ENCODE measurements around the gene SLC22A17. TPM values are rescaled to one million over a fixed set of nuclear protein-coding genes. Genes with fewer than 3 reads are reported as not detected.

The SLC22A17 gene
- total and polyA plus RNA-seq, 2 of the 8 experiments (the other 6 are each of a cell fraction or from before 2014, with no cell fraction given) = 43.0 to 49.0 TPM

DNA sequence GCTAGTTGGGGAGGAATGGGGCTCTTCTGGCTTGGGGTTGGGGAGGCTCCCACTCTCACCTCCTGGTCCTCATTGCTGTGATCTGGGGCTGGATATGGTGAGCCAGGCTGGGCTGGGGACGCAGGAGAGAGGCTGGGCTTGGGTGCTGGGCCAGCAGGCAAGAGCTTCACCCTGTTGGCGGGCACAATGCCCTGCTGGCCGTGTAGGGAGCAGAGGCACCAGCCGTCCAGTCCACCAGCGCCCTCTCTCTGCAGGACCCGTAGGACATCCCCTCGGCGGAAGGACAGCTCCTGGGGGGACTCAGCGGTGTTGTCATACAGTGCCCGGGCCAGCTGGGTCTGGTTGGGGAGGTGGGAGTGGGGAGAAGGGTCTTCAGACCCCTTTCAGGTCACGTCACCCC, 7.8 kb upstream of the SLC22A17 start (continued):
- TF ChIP-seq SP2 (IDR thresholded peaks at IDR 0.05; ENCODE audit: low read length) (no peak), RFX5 (IDR thresholded peaks at IDR 0.05; ENCODE audit: borderline replicate concordance, low read depth, low read length) (no peak), TBP (IDR thresholded peaks at IDR 0.05; ENCODE audit: low read depth, low read length) (no peak), JUN (IDR thresholded peaks at IDR 0.05; ENCODE audit: low read depth, low read length) (no peak), CHD2 (IDR thresholded peaks at IDR 0.05; ENCODE audit: low read length) (no peak), CTCF (IDR thresholded peaks at IDR 0.05; ENCODE audit: control extremely low read depth in 1 of 3, insufficient read depth in 1 of 3, low read depth in 1 of 3, low read length in 3 of 3) (peak; percentile 67 to 91 (median 75))

Measured in H1 (cell line).